HepG2 (cell line): ENCODE results near the gene NDUFB11. TPM values are rescaled to one million over a fixed set of nuclear protein-coding genes. Genes with fewer than 3 reads are reported as not detected.

Experiments used
- BCL6 ChIP-seq: IDR thresholded peaks from 2 replicates; pipeline ENCODE4 v1.6.1; 2016; ENCODE audit warnings: missing genetic modification reagents, missing compliant biosample characterization
- FOXC1 ChIP-seq: sonication (generic); formaldehyde crosslinking; IDR thresholded peaks from 2 replicates; pipeline ENCODE4 v1.8.0; 2022; ENCODE audit warnings: mild to moderate bottlenecking, missing genetic modification reagents, borderline replicate concordance
- KLF11 ChIP-seq: IDR thresholded peaks from 2 replicates; pipeline ENCODE4 v1.6.1; 2016; ENCODE audit warnings: missing compliant biosample characterization
- MNT ChIP-seq: fragments of 450-650 bp; IDR thresholded peaks from 2 replicates; pipeline ENCODE4 v1.6.1; 2016
- PCBP1 ChIP-seq: fragments of 200-400 bp; formaldehyde crosslinking; IDR thresholded peaks from 2 replicates; pipeline ENCODE4 v1.6.1; 2017; ENCODE audit warnings: mild to moderate bottlenecking, low read depth, low read length, borderline replicate concordance
- PHF20 ChIP-seq: sonication (generic); formaldehyde crosslinking; IDR thresholded peaks from 2 replicates; pipeline ENCODE4 v1.5.0; 2020; ENCODE audit warnings: mild to moderate bottlenecking, missing genetic modification reagents
- PHF8 ChIP-seq: sonication (generic); formaldehyde crosslinking; IDR thresholded peaks from 2 replicates; pipeline ENCODE4 v1.5.0; 2020; ENCODE audit warnings: missing genetic modification reagents
- PRDM15 ChIP-seq: sonication (generic); formaldehyde crosslinking; IDR thresholded peaks from 2 replicates; pipeline ENCODE4 v1.4.0; 2020; ENCODE audit warnings: missing genetic modification reagents
- TARDBP ChIP-seq: sonication (generic); formaldehyde crosslinking; IDR thresholded peaks from 2 replicates; pipeline ENCODE4 v1.8.0; 2022; ENCODE audit warnings: mild to moderate bottlenecking, missing genetic modification reagents
- USF2 ChIP-seq, 2 experiments: sonication (generic) in 1 of 2; formaldehyde crosslinking in 1 of 2; IDR thresholded peaks; 2 replicates each; pipeline versions ENCODE4 v1.5.1 to v1.6.1; 2011 to 2020; ENCODE audit warnings: borderline replicate concordance in 1 of 2, low read depth in 1 of 2, low read length in 1 of 2, mild to moderate bottlenecking in 1 of 2, missing genetic modification reagents in 1 of 2, moderate library complexity in 1 of 2
- YY1 ChIP-seq: IDR thresholded peaks from 2 replicates; pipeline ENCODE4 v1.6.1; 2011; ENCODE audit warnings: low read length, low read depth, moderate library complexity, mild to moderate bottlenecking; ENCODE audit not compliant: insufficient read depth, insufficient replicate concordance
- ZFP37 ChIP-seq: sonication (generic); formaldehyde crosslinking; IDR thresholded peaks from 2 replicates; pipeline ENCODE4 v1.4.0; 2020; ENCODE audit warnings: missing genetic modification reagents, borderline replicate concordance
- ZNF101 ChIP-seq: sonication (generic); formaldehyde crosslinking; IDR thresholded peaks from 2 replicates; pipeline ENCODE4 v1.4.0; 2020; ENCODE audit warnings: mild to moderate bottlenecking, low read depth, missing genetic modification reagents, borderline replicate concordance
- ZNF256 ChIP-seq: sonication (generic); formaldehyde crosslinking; conservative IDR thresholded peaks from 2 replicates; pipeline ENCODE4 v1.4.0; 2020; ENCODE audit warnings: missing genetic modification reagents
- ZNF703 ChIP-seq: sonication (generic); formaldehyde crosslinking; IDR thresholded peaks from 2 replicates; pipeline ENCODE4 v1.5.1; 2020; ENCODE audit warnings: missing genetic modification reagents, mild to moderate bottlenecking, moderate library complexity, borderline replicate concordance
- polyA plus RNA-seq, 8 experiments: library from polyadenylated mRNA; depleted of rRNA in 3 of 8; stranded (reverse) in 7 of 8; unstranded in 1 of 8; fragments of >200 nt; fragmentation: Illumina TruSeq in 4 of 8; extraction: Trizol in 4 of 8; gene quantifications; 2 replicates each; pipeline versions ENCODE4 v1.2.1 to v1.2.3, GENCODE V29; 2011 to 2016; ENCODE audit warnings: low read depth in 4 of 8, missing spikeins in 1 of 8, mixed read lengths in 1 of 8; ENCODE audit not compliant: insufficient read depth in 1 of 8
- total RNA-seq, 5 experiments: library from RNA; depleted of rRNA; stranded (reverse); fragments of >200 nt; fragmentation: Illumina TruSeq; extraction: Trizol; gene quantifications; 2 replicates each; pipeline ENCODE4 v1.2.3, GENCODE V29; 2016; ENCODE audit warnings: low read depth in 1 of 5
- TF ChIP-seq, protein P1 (sequence below): sonication (generic); formaldehyde crosslinking; IDR thresholded peaks from 2 replicates; pipeline ENCODE4 v1.4.0; 2020; ENCODE audit warnings: missing genetic modification reagents
- TF ChIP-seq, protein P2 (sequence below): IDR thresholded peaks from 2 replicates; pipeline ENCODE4 v1.6.1; 2016; ENCODE audit warnings: mild to moderate bottlenecking

Gene NDUFB11
- total and polyA plus RNA-seq, 2 of the 13 experiments (the other 11 are each of a cell fraction or from before 2014, with no cell fraction given): 46.6 to 100 TPM

GRCh38 chrX:47190445-47191269 lies 46.2 kb upstream of the NDUFB11 start (continued):
- TF ChIP-seq USF2 (IDR thresholded peaks at IDR 0.05; ENCODE audit: low read depth, low read length) (no peak), USF2 (CRISPR knock-in tag; IDR thresholded peaks at IDR 0.05; ENCODE audit: borderline replicate concordance) (peak; percentile 19; the same call in 1 of the 2 replicates), PCBP1 (0 out of 2 replicates have a peak, but pooled peaks have one; percentile 54), ZNF101 (CRISPR knock-in tag) (no peak), ZNF256 (0 out of 2 replicates have a peak, but pooled peaks have one; percentile 30), ZNF703 (CRISPR knock-in tag) (no peak), FOXC1 (peak; percentile 46; the same call in 1 of the 2 replicates), PRDM15 (CRISPR knock-in tag) (0 out of 2 replicates have a peak, but pooled peaks have one; percentile 20), PHF20 (CRISPR knock-in tag) (peak; percentile 52; the same call in 1 of the 2 replicates), YY1 (peak; percentile 45), MNT (peak; percentile 66; the same call in 1 of the 2 replicates), PHF8 (peak; percentile 55), BCL6 (CRISPR knock-in tag) (0 out of 2 replicates have a peak, but pooled peaks have one; percentile 13), KLF11 (CRISPR knock-in tag) (0 out of 2 replicates have a peak, but pooled peaks have one; percentile 11), ZFP37 (CRISPR knock-in tag) (no peak), TARDBP (CRISPR knock-in tag) (peak; percentile 65; the same call in 1 of the 2 replicates)
- TF ChIP-seq, protein P1, sequence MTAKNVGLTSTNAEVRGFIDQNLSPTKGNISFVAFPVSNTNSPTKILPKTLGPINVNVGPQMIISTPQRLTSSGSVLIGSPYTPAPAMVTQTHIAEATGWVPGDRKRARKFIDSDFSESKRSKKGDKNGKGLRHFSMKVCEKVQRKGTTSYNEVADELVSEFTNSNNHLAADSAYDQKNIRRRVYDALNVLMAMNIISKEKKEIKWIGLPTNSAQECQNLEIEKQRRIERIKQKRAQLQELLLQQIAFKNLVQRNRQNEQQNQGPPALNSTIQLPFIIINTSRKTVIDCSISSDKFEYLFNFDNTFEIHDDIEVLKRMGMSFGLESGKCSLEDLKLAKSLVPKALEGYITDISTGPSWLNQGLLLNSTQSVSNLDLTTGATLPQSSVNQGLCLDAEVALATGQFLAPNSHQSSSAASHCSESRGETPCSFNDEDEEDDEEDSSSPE (CRISPR knock-in tag): peak; percentile 48; the same call in 1 of the 2 replicates
- TF ChIP-seq, protein P2, sequence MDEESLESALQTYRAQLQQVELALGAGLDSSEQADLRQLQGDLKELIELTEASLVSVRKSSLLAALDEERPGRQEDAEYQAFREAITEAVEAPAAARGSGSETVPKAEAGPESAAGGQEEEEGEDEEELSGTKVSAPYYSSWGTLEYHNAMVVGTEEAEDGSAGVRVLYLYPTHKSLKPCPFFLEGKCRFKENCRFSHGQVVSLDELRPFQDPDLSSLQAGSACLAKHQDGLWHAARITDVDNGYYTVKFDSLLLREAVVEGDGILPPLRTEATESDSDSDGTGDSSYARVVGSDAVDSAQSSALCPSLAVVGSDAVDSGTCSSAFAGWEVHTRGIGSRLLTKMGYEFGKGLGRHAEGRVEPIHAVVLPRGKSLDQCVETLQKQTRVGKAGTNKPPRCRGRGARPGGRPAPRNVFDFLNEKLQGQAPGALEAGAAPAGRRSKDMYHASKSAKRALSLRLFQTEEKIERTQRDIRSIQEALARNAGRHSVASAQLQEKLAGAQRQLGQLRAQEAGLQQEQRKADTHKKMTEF (CRISPR knock-in tag): 0 out of 2 replicates have a peak, but pooled peaks have one; percentile 27
